NCI-H2107 treated with DMSO at 0.1 percent for 48 hours (cell line): ENCODE data around the gene SLTM.
"Not testable (repeated sequence)": the region's sequence is repeated elsewhere in the genome, so short reads cannot be mapped to it uniquely, and the experiment has no call there.

ENCODE experiments used
- DNase-seq: peaks from one replicate; lab custom pipeline; 2025; ENCODE audit not compliant: unreplicated experiment; lab: John Stamatoyannopoulos, UW

SLTM gene

GRCh38 chr15:58933281-58934113, at the start of gene SLTM:
Gene SLTM (minus strand): TSS chr15:58933679. CDS start chr15:58933565, 114 bp downstream.
- DNase-seq: peak; percentile 44

- DNase-seq: no peak
Measured at GRCh38 chr15:58983261-58983660, 49.8 kb upstream of the SLTM start.

GRCh38 chr15:58981808-58982475, 48.5 kb upstream of the SLTM start:
- DNase-seq: no peak

- DNase-seq: peak; percentile 37
Measured at GRCh38 chr15:58980351-58980939, 47.0 kb upstream of the SLTM start.

GRCh38 chr15:58977887-58978286, 44.4 kb upstream of the SLTM start:
- no peak for DNase-seq

- DNase-seq: no peak
Measured at GRCh38 chr15:58967479-58967878, 34.0 kb upstream of the SLTM start.

GRCh38 chr15:58966698-58967097, 33.2 kb upstream of the SLTM start:
- DNase-seq: no peak

- DNase-seq: no peak
Measured at GRCh38 chr15:58962662-58963565, 29.4 kb upstream of the SLTM start.

- no peak for DNase-seq
Measured at GRCh38 chr15:58962136-58962535, 28.7 kb upstream of the SLTM start.

- no peak for DNase-seq
Measured at GRCh38 chr15:58958811-58959210, 25.3 kb upstream of the SLTM start.

- peak; percentile 14 for DNase-seq
Measured at GRCh38 chr15:58957101-58957973, 23.9 kb upstream of the SLTM start.

- no peak for DNase-seq
Measured at GRCh38 chr15:58952751-58953150, 19.3 kb upstream of the SLTM start.

GRCh38 chr15:58951388-58952007, 18.0 kb upstream of the SLTM start:
- no peak for DNase-seq

GRCh38 chr15:58947179-58947578, 13.7 kb upstream of the SLTM start:
- no peak for DNase-seq

GRCh38 chr15:58934974-58935373, 1.5 kb upstream of the SLTM start:
- DNase-seq: not testable (repeated sequence)

GRCh38 chr15:58934521-58934920, 1.0 kb upstream of the SLTM start:
- no peak for DNase-seq

- no peak for DNase-seq
Measured at GRCh38 chr15:58934114-58934447, 602 bp upstream of the SLTM start.

GRCh38 chr15:58932710-58933280, 684 bp downstream of the SLTM start:
- no peak for DNase-seq

GRCh38 chr15:58931987-58932588, 1.4 kb downstream of the SLTM start:
- no peak for DNase-seq
